GM18867 (cell line): ENCODE measurements around the gene HYI.
"Not testable (repeated sequence)": the region's sequence is repeated elsewhere in the genome, so short reads cannot be mapped to it uniquely, and the experiment has no call there.

ENCODE experiments used
- ATAC-seq: cut with Tn5 transposase; IDR thresholded peaks from one replicate; pipeline ENCODE4 v1.9.1; 2021; ENCODE audit warnings: mild to moderate bottlenecking, moderate library complexity; ENCODE audit not compliant: unreplicated experiment

Gene HYI

GRCh38 chr1:43465505-43466067 is 11.9 kb upstream of the HYI start:
- ATAC-seq, result no peak

GRCh38 chr1:43464681-43465504 is 11.2 kb upstream of the HYI start:
- no peak for ATAC-seq

- ATAC-seq, result no peak
Observed at GRCh38 chr1:43463479-43463878, 9.7 kb upstream of the HYI start.

- ATAC-seq, result no peak
Observed at GRCh38 chr1:43460988-43461693, 7.4 kb upstream of the HYI start.

- ATAC-seq, result not testable (repeated sequence)
Observed at GRCh38 chr1:43458379-43458778, 4.6 kb upstream of the HYI start.

- no peak for ATAC-seq
Observed at GRCh38 chr1:43455213-43455889, 1.6 kb upstream of the HYI start.

- peak; percentile 60 for ATAC-seq
Observed at GRCh38 chr1:43454270-43455011, 710 bp upstream of the HYI start.

- no peak for ATAC-seq
Observed at GRCh38 chr1:43452789-43453441, 816 bp downstream of the HYI start.

GRCh38 chr1:43451701-43452532 is 1.8 kb downstream of the HYI start:
- no peak for ATAC-seq

GRCh38 chr1:43451157-43451591 is 2.6 kb downstream of the HYI start:
- no peak for ATAC-seq

GRCh38 chr1:43450251-43450941 is 3.3 kb downstream of the HYI start:
- no peak for ATAC-seq

GRCh38 chr1:43449708-43450069 is 4.0 kb downstream of the HYI start:
- no peak for ATAC-seq

- no peak for ATAC-seq
Observed at GRCh38 chr1:43448955-43449707, 4.6 kb downstream of the HYI start.

- no peak for ATAC-seq
Observed at GRCh38 chr1:43447891-43448708, 5.6 kb downstream of the HYI start.

GRCh38 chr1:43446881-43447835 is 6.6 kb downstream of the HYI start:
- ATAC-seq, result no peak

GRCh38 chr1:43446388-43446740 is 7.4 kb downstream of the HYI start:
- no peak for ATAC-seq
